PC-9 (cell line): ENCODE data around the gene URB1. TPM values are rescaled to one million over a fixed set of nuclear protein-coding genes. Genes with fewer than 3 reads are reported as not detected.

ENCODE experiments used
- BruUV-seq: library from RNA; stranded (reverse); fragments of 400-500 nt; replicated peaks from 2 replicates; lab custom pipeline; 2021; lab: Mats Ljungman, UMichigan
- CTCF ChIA-PET: fragments of 300-600 bp; sonication (Branson Sonifier 250); formaldehyde crosslinking; loops from one replicate; lab custom pipeline; 2022; ENCODE audit warnings: antibody characterized with exemption; lab: Charles Lee
- POLR2A ChIA-PET: fragments of 300-600 bp; sonication (Branson Sonifier 250); formaldehyde crosslinking; loops from one replicate; lab custom pipeline; 2022; ENCODE audit warnings: antibody characterized with exemption; ENCODE audit not compliant: unreplicated experiment; lab: Charles Lee
- DNase-seq, 2 experiments: peaks; one replicate each; pipeline versions ENCODE4 v3.0.0 to v3.0.0-alpha.2; 2015 to 2022; ENCODE audit warnings: mixed read lengths in 1 of 2
- H2AFZ ChIP-seq: fragments of 200-600 bp; sonication (generic); 2 replicates; pipeline ENCODE4 v1.8.1; 2017; ENCODE audit warnings: antibody characterized with exemption
- H3F3A ChIP-seq: fragments of 200-600 bp; sonication (generic); 2 replicates; pipeline ENCODE4 v1.8.1; 2017; ENCODE audit warnings: antibody characterized with exemption, mild to moderate bottlenecking, low read depth; ENCODE audit not compliant: insufficient read depth
- H3K27ac ChIP-seq: fragments of 200-600 bp; sonication (generic); 2 replicates; pipeline ENCODE4 v1.6.1; 2016; ENCODE audit warnings: mixed run types
- H3K27me3 ChIP-seq: fragments of 200-600 bp; sonication (generic); 2 replicates; pipeline ENCODE4 v1.6.1; 2016; ENCODE audit warnings: low read depth, mixed run types; ENCODE audit not compliant: insufficient read depth
- H3K36me3 ChIP-seq: fragments of 200-600 bp; sonication (generic); 2 replicates; pipeline ENCODE4 v1.6.1; 2016; ENCODE audit warnings: low read depth, mixed run types
- H3K4me1 ChIP-seq: fragments of 200-600 bp; sonication (generic); replicated peaks from 2 replicates; pipeline ENCODE4 v1.6.1; 2016; ENCODE audit warnings: mixed run types; ENCODE audit not compliant: insufficient read depth
- H3K4me2 ChIP-seq: fragments of 200-600 bp; sonication (generic); 2 replicates; pipeline ENCODE4 v1.6.1; 2017; ENCODE audit warnings: mixed run types
- H3K4me3 ChIP-seq: fragments of 200-600 bp; sonication (generic); 2 replicates; pipeline ENCODE4 v1.6.1; 2016; ENCODE audit warnings: mixed run types
- H3K79me2 ChIP-seq: fragments of 200-600 bp; sonication (generic); 2 replicates; pipeline ENCODE4 v1.6.1; 2017; ENCODE audit warnings: low read depth, mixed run types
- H3K9me2 ChIP-seq: fragments of 200-600 bp; sonication (generic); 2 replicates; pipeline ENCODE4 v1.8.1; 2017; ENCODE audit warnings: mild to moderate bottlenecking; ENCODE audit not compliant: insufficient read depth
- H3K9me3 ChIP-seq: fragments of 200-600 bp; sonication (generic); 2 replicates; pipeline ENCODE4 v1.8.1; 2016; ENCODE audit warnings: low read depth; ENCODE audit not compliant: insufficient read depth
- H4K20me1 ChIP-seq: fragments of 200-600 bp; sonication (generic); 2 replicates; pipeline ENCODE4 v1.8.1; 2017; ENCODE audit not compliant: insufficient read depth
- EZH2 ChIP-seq: fragments of 200-600 bp; sonication (generic); IDR thresholded peaks from 2 replicates; pipeline ENCODE4 v1.8.0; 2017; ENCODE audit warnings: antibody characterized with exemption, low read depth
- intact Hi-C: fragments of 100-400 bp; cut with micrococcal nuclease; formaldehyde crosslinking; loops from one replicate; pipeline ENCODE4 v1.10.0; 2022; ENCODE audit not compliant: unreplicated experiment
- total RNA-seq: library from RNA; stranded (reverse); gene quantifications from 2 replicates; pipeline ENCODE4 v1.2.3, GENCODE V29; 2021
- TF ChIP-seq, protein P1 (sequence below): fragments of 200-600 bp; sonication (generic); conservative IDR thresholded peaks from 2 replicates; pipeline ENCODE4 v1.6.1; 2017; ENCODE audit warnings: mixed run types, antibody characterized with exemption, mild to moderate bottlenecking, moderate library complexity

Gene URB1
- total RNA-seq, 1 experiment from 2014 or later: 11.0 TPM

DNA sequence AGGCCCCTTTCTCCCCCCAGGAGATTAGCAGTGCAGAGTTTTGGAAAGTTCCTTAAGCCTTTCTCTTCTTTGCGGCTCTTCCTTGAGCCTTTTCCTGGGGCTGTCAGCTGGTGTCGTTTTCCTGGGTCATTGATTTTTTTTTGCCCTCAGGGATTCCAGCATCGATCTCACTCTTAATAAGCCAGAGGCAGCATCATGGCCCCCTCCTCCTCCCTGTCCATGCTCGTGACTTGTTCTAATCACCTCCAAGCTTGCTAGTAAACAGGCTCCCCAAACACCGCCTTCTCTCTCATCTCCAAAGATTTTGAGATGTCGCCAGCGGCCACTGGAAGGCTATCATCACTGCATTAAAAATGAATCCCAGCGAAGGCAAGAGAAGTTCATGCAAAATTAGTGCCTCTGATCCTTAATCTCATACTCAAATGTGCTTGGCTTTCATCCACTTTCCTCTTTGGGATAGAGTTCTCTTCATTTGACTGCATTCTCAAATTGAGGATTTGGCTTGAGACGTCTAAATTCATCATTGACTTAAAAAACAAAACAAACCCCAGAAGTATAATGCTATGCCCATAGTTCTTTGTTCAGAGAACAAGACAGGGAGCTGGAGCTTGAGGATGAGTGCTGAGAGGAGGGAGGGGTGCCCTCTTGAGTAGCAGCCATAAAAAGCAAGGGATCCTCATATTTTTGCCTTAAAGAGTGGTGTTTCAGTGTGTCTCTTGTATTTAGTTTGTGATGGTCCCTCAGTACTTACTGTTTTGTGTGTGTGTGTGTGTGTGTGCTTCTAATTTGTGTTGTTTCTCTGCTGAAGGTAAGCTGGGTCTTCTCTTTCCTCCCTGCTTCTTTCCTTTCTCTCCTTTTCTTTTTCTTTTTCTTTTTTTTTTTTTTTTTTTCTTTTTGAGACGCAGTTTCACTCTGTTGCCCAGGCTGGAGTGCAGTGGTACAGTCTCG is 22.9 kb upstream of the URB1 start:
- POLR2A ChIA-PET: interaction anchor here (0.7 kb wide), 1 partner anchor 179 kb away, joined by 5 read pairs; no protein-coding TSS in a partner anchor
- no peaks in the 10 kb centered on the region for H3K79me2 ChIP-seq

DNA sequence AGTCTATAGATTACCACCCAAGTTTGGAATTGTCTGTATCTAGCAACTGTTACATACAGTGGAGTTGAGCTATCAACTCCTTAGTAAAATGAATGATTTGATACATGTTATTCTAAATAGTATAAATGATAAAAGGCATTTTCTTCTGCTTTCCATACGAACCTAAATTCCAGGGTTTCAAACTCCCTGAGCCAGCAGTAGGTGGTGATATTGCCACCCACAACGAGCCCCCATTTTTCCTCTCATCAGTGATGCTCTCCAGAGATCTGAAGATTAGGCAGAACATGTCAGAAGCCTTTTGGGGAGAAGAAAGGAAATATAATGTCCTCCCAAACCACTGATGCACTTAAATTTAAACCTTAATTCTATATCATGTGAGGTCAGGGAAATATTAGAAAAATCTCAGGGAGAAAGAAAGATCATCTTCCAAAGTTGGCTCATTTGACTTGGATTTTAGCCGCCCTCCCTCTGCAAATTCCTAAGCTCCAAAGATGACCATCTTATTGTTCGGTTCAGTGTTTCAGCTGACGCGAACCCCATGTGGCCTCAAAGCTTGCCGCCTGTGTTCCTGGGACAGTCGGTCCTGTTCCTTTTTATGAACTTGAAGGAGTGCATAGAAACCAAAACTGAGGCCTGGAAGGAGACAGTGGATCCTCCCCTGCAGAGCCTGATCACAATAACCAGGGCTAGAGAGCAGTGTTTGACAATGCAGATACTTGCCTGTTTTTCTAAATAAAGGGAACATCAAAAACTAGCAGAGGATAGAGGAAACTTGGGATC is 22.0 kb upstream of the URB1 start:
- Histone ChIP-seq H2AFZ (no peak overlapping the region), H3K4me1 (no peaks in the 10 kb centered on the region; the same call in 1 of the 2 replicates), H3K9me2 (no peaks in the 10 kb centered on the region), H3F3A (no peaks in the 10 kb centered on the region), H3K36me3 (no peaks in the 10 kb centered on the region), H3K4me3 (no peak overlapping the region), H3K27me3 (peaks cover 32% of the 10 kb centered on the region; the same call in 1 of the 2 replicates), H3K27ac (no peak overlapping the region), H4K20me1 (no peaks in the 10 kb centered on the region), H3K9me3 (no peaks in the 10 kb centered on the region), H3K4me2 (no peak overlapping the region), H3K79me2 (no peaks in the 10 kb centered on the region)
- BruUV-seq: no TSS peak
- intact Hi-C loops: loop anchor here (1.0 to 5.0 kb wide), 2 partner anchors 108 to 187 kb away; no protein-coding TSS in a partner anchor
- TF ChIP-seq, protein P1, sequence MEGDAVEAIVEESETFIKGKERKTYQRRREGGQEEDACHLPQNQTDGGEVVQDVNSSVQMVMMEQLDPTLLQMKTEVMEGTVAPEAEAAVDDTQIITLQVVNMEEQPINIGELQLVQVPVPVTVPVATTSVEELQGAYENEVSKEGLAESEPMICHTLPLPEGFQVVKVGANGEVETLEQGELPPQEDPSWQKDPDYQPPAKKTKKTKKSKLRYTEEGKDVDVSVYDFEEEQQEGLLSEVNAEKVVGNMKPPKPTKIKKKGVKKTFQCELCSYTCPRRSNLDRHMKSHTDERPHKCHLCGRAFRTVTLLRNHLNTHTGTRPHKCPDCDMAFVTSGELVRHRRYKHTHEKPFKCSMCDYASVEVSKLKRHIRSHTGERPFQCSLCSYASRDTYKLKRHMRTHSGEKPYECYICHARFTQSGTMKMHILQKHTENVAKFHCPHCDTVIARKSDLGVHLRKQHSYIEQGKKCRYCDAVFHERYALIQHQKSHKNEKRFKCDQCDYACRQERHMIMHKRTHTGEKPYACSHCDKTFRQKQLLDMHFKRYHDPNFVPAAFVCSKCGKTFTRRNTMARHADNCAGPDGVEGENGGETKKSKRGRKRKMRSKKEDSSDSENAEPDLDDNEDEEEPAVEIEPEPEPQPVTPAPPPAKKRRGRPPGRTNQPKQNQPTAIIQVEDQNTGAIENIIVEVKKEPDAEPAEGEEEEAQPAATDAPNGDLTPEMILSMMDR: no peak; the same call in 1 of the 2 replicates
- no peak for TF ChIP-seq EZH2
- POLR2A ChIA-PET: interaction anchor here (0.6 to 0.7 kb wide), 2 partner anchors 145 to 180 kb away, joined by 5 to 6 read pairs; no protein-coding TSS in a partner anchor
- no peak for DNase-seq
- CTCF ChIA-PET: no interaction called here

More for the DNA sequence above, 22.9 kb upstream of the URB1 start:
- H3K4me3 ChIP-seq: no peak overlapping the region
- no peak overlapping the region for H3K4me2 ChIP-seq
- peaks cover 27% of the 10 kb centered on the region; the same call in 1 of the 2 replicates for H3K27me3 ChIP-seq
- H2AFZ ChIP-seq: no peak overlapping the region
- no peaks in the 10 kb centered on the region for H3K9me2 ChIP-seq
- no peaks in the 10 kb centered on the region for H4K20me1 ChIP-seq
- intact Hi-C loops: no loop called here
- no peaks in the 10 kb centered on the region for H3K36me3 ChIP-seq
- no peaks in the 10 kb centered on the region; the same call in 1 of the 2 replicates for H3K4me1 ChIP-seq
- no peak overlapping the region for H3K27ac ChIP-seq
- H3K9me3 ChIP-seq: no peaks in the 10 kb centered on the region
- no peaks in the 10 kb centered on the region for H3F3A ChIP-seq
- DNase-seq: no peak
- TF ChIP-seq, protein P1: no peak
- no peak for TF ChIP-seq EZH2
- no TSS peak for BruUV-seq
- CTCF ChIA-PET: interaction anchor here (0.6 kb wide), 1 partner anchor 103 kb away, joined by 7 read pairs; no protein-coding TSS in a partner anchor
